Tibial artery (tissue), 4 donors: ENCODE data around the gene SLC66A2.

Experiments
- DNase-seq, 2 donors: peaks; one replicate each; pipeline ENCODE4 v3.0.0-alpha.2; 2019
- H3K27ac ChIP-seq, 2 donors: fragments of 200-600 bp; sonication (generic) in 1 of 2; 1 replicate in 1 of 2; 2 replicates in 1 of 2; pipeline ENCODE4 v1.5.1; 2018 to 2019; ENCODE audit warnings: mild to moderate bottlenecking in 1 of 2
- H3K27me3 ChIP-seq, 2 donors: fragments of 200-600 bp; sonication (generic) in 1 of 2; one replicate each; pipeline versions ENCODE4 v1.5.1 to v1.6.0; 2016 to 2019
- H3K36me3 ChIP-seq, 3 donors: fragments of 200-600 bp; sonication (generic) in 2 of 3; one replicate each; pipeline ENCODE4 v1.5.1; 2016 to 2019; ENCODE audit warnings: mild to moderate bottlenecking in 2 of 3
- H3K4me1 ChIP-seq, 4 donors: fragments of 200-600 bp; sonication (generic) in 2 of 4; 1 replicate in 3 of 4; 2 replicates in 1 of 4; pipeline ENCODE4 v1.5.1; 2016 to 2019
- H3K4me3 ChIP-seq, 2 donors: fragments of 200-600 bp; sonication (generic) in 1 of 2; 1 replicate in 1 of 2; 2 replicates in 1 of 2; pipeline ENCODE4 v1.5.1; 2018 to 2019; ENCODE audit warnings: mild to moderate bottlenecking in 2 of 2
- H3K9me3 ChIP-seq, 3 donors: fragments of 200-600 bp; sonication (generic) in 1 of 3; one replicate each; pipeline ENCODE4 v1.5.1; 2016 to 2019
- CTCF ChIP-seq, 2 experiments: fragments of 200-600 bp in 1 of 2; fragments of 450-650 bp in 1 of 2; IDR thresholded peaks; one replicate each; pipeline ENCODE4 v1.5.1; 2017 to 2019; ENCODE audit warnings: antibody characterized with exemption in 2 of 2, mild to moderate bottlenecking in 1 of 2, moderate library complexity in 1 of 2
- intact Hi-C: fragments of 100-400 bp; cut with DNase I; formaldehyde crosslinking; loops from one replicate; pipeline ENCODE4 v1.15.0; 2023; ENCODE audit warnings: low total_unique reads

The SLC66A2 gene

GRCh38 chr18:79944126-79944731 is 7.2 kb downstream of the SLC66A2 start:
- peaks cover 0 to 54% (median 21%) of the 10 kb centered on the region in 4 donors for H3K4me1 ChIP-seq
- H3K9me3 ChIP-seq = no peaks in the 10 kb centered on the region
- no peak overlapping the region for H3K27ac ChIP-seq
- TF ChIP-seq CTCF (IDR thresholded peaks at IDR 0.05) = no peak
- no peaks in the 10 kb centered on the region for H3K27me3 ChIP-seq
- H3K36me3 ChIP-seq = peaks cover 5 to 40% (median 38%) of the 10 kb centered on the region in 3 donors
- no peak for DNase-seq
- intact Hi-C loops = no loop called here
- H3K4me3 ChIP-seq = no peak overlapping the region

- intact Hi-C loops = no loop called here
- peak in 1 of 2 donors; percentile 62 for DNase-seq
- no peaks in the 10 kb centered on the region for H3K9me3 ChIP-seq
- H3K4me1 ChIP-seq = peaks cover 0 to 49% (median 18%) of the 10 kb centered on the region in 4 donors
- H3K27ac ChIP-seq = no peak overlapping the region
- H3K27me3 ChIP-seq = no peaks in the 10 kb centered on the region
- peaks cover 5 to 40% (median 38%) of the 10 kb centered on the region in 3 donors for H3K36me3 ChIP-seq
- no peak for TF ChIP-seq CTCF (IDR thresholded peaks at IDR 0.05)
- no peak overlapping the region for H3K4me3 ChIP-seq
These were observed 7.8 kb downstream of the SLC66A2 start for GRCh38 chr18:79943608-79944125.

GRCh38 chr18:79942786-79943607 is 8.5 kb downstream of the SLC66A2 start:
- Histone ChIP-seq H3K4me3 (no peak overlapping the region), H3K36me3 (peaks cover 5 to 43% (median 38%) of the 10 kb centered on the region in 3 donors), H3K9me3 (no peaks in the 10 kb centered on the region), H3K27ac (no peak overlapping the region), H3K27me3 (no peaks in the 10 kb centered on the region), H3K4me1 (peaks cover 0 to 46% (median 16%) of the 10 kb centered on the region in 4 donors)
- intact Hi-C loops = no loop called here
- TF ChIP-seq CTCF (IDR thresholded peaks at IDR 0.05) = no peak
- DNase-seq = peak in 1 of 2 donors; percentile 48

- no peaks in the 10 kb centered on the region for H3K9me3 ChIP-seq
- H3K27ac ChIP-seq = no peak overlapping the region
- intact Hi-C loops = no loop called here
- peaks cover 5 to 51% (median 45%) of the 10 kb centered on the region in 3 donors for H3K36me3 ChIP-seq
- H3K4me3 ChIP-seq = no peak overlapping the region
- TF ChIP-seq CTCF (IDR thresholded peaks at IDR 0.05) = no peak
- peaks cover 0 to 38% (median 12%) of the 10 kb centered on the region in 4 donors for H3K4me1 ChIP-seq
- peak in 1 of 2 donors; percentile 19 for DNase-seq
- H3K27me3 ChIP-seq = no peaks in the 10 kb centered on the region
These were observed 9.2 kb downstream of the SLC66A2 start for GRCh38 chr18:79942211-79942610.

GRCh38 chr18:79941473-79942119 is 9.9 kb downstream of the SLC66A2 start:
- TF ChIP-seq CTCF (IDR thresholded peaks at IDR 0.05) = no peak
- Histone ChIP-seq H3K9me3 (no peaks in the 10 kb centered on the region), H3K27me3 (no peaks in the 10 kb centered on the region), H3K4me3 (no peak overlapping the region), H3K27ac (no peak overlapping the region), H3K36me3 (peaks cover 5 to 53% (median 51%) of the 10 kb centered on the region in 3 donors), H3K4me1 (peaks cover 0 to 32% (median 10%) of the 10 kb centered on the region in 4 donors)
- intact Hi-C loops = no loop called here
- peak in 1 of 2 donors; percentile 43 for DNase-seq
